Measurements from ENCODE around the gene PRICKLE1.
A peak's percentile ranks its signal among the peaks of the same experiment; 100 is the strongest.

The PRICKLE1 gene

GRCh38 chr12:42589465-42590329, at the start of gene PRICKLE1:
Gene PRICKLE1 (minus strand): TSS chr12:42589746. CDS start chr12:42472516, 117,230 bp downstream.
- peak within 1 kb of the TSS in 20 of 21 experiments; percentile 42 to 90 (median 82) for H3K27ac ChIP-seq
- peak within 1 kb of the TSS; percentile 59 to 85 (median 68) for H3K4me3 ChIP-seq

GRCh38 chr12:42638697-42639096, 49.2 kb upstream of the PRICKLE1 start:
- Histone ChIP-seq H3K27ac (no peak overlapping the region), H3K4me3 (no peak overlapping the region)

- no peak overlapping the region for H3K27ac ChIP-seq
Observed at GRCh38 chr12:42638011-42638410, 48.5 kb upstream of the PRICKLE1 start.

GRCh38 chr12:42636993-42637392, 47.4 kb upstream of the PRICKLE1 start:
- no peak overlapping the region for H3K27ac ChIP-seq
- H3K4me3 ChIP-seq: no peak overlapping the region

More at GRCh38 chr12:42638011-42638410, 48.5 kb upstream of the PRICKLE1 start:
- no peak overlapping the region for H3K4me3 ChIP-seq

GRCh38 chr12:42633594-42633993, 44.0 kb upstream of the PRICKLE1 start:
- no peak overlapping the region for H3K4me3 ChIP-seq
- no peak overlapping the region for H3K27ac ChIP-seq

- no peak overlapping the region for H3K27ac ChIP-seq
- H3K4me3 ChIP-seq: no peak overlapping the region
Observed at GRCh38 chr12:42631513-42631912, 42.0 kb upstream of the PRICKLE1 start.

- no peak overlapping the region for H3K27ac ChIP-seq
- no peak overlapping the region for H3K4me3 ChIP-seq
Observed at GRCh38 chr12:42630314-42630713, 40.8 kb upstream of the PRICKLE1 start.

- H3K4me3 ChIP-seq: no peak overlapping the region
Observed at GRCh38 chr12:42627151-42627550, 37.6 kb upstream of the PRICKLE1 start.

GRCh38 chr12:42625611-42626010, 36.1 kb upstream of the PRICKLE1 start:
- no peak overlapping the region for H3K27ac ChIP-seq
- no peak overlapping the region for H3K4me3 ChIP-seq

More at GRCh38 chr12:42627151-42627550, 37.6 kb upstream of the PRICKLE1 start:
- no peak overlapping the region for H3K27ac ChIP-seq

- no peak overlapping the region for H3K4me3 ChIP-seq
- no peak overlapping the region for H3K27ac ChIP-seq
Observed at GRCh38 chr12:42617622-42618021, 28.1 kb upstream of the PRICKLE1 start.

GRCh38 chr12:42615006-42615405, 25.5 kb upstream of the PRICKLE1 start:
- Histone ChIP-seq H3K4me3 (no peak overlapping the region), H3K27ac (no peak overlapping the region)

GRCh38 chr12:42612231-42612613, 22.7 kb upstream of the PRICKLE1 start:
- H3K27ac ChIP-seq: no peak overlapping the region
- no peak overlapping the region for H3K4me3 ChIP-seq

- Histone ChIP-seq H3K27ac (peak overlapping the region in 1 of 21 experiments; percentile 3), H3K4me3 (no peak overlapping the region)
Observed at GRCh38 chr12:42611571-42612230, 22.2 kb upstream of the PRICKLE1 start.

GRCh38 chr12:42609605-42610004, 20.1 kb upstream of the PRICKLE1 start:
- Histone ChIP-seq H3K4me3 (no peak overlapping the region), H3K27ac (no peak overlapping the region)

GRCh38 chr12:42608196-42608825, 18.8 kb upstream of the PRICKLE1 start:
- H3K27ac ChIP-seq: no peak overlapping the region
- H3K4me3 ChIP-seq: no peak overlapping the region

- Histone ChIP-seq H3K4me3 (no peak overlapping the region), H3K27ac (no peak overlapping the region)
Observed at GRCh38 chr12:42607584-42608058, 18.1 kb upstream of the PRICKLE1 start.

GRCh38 chr12:42606471-42606870, 16.9 kb upstream of the PRICKLE1 start:
- Histone ChIP-seq H3K27ac (no peak overlapping the region), H3K4me3 (no peak overlapping the region)

GRCh38 chr12:42605685-42606084, 16.1 kb upstream of the PRICKLE1 start:
- Histone ChIP-seq H3K4me3 (no peak overlapping the region), H3K27ac (no peak overlapping the region)

GRCh38 chr12:42603246-42603990, 13.9 kb upstream of the PRICKLE1 start:
- Histone ChIP-seq H3K27ac (no peak overlapping the region), H3K4me3 (no peak overlapping the region)

- no peak overlapping the region for H3K4me3 ChIP-seq
- no peak overlapping the region for H3K27ac ChIP-seq
Observed at GRCh38 chr12:42593874-42594273, 4.3 kb upstream of the PRICKLE1 start.
